ENCODE measurements around the gene DMXL2. TPM values are rescaled to one million over a fixed set of nuclear protein-coding genes. Genes with fewer than 3 reads are reported as not detected.

DMXL2 gene
- total and polyA plus RNA-seq, 9 of the 15 experiments (the other 6 are each of a cell fraction or from before 2014, with no cell fraction given): 9.3 to 57.7 (median 30.7) TPM

GRCh38 chr15:51589881-51590568, 32.5 kb downstream of the DMXL2 start:
- Histone ChIP-seq H3K27ac (ENCODE audit: extremely low read depth, low read depth, low read length) (no peak overlapping the region), H2AFZ (ENCODE audit: low read depth, low read length) (no peak overlapping the region), H4K20me1 (replicated peaks; ENCODE audit: control insufficient read depth, insufficient read depth, low read length) (no peaks in the 10 kb centered on the region), H3K4me2 (ENCODE audit: insufficient read depth, low read length) (no peak overlapping the region), H3K9ac (ENCODE audit: insufficient read depth in 1 of 2, low read depth in 2 of 2, low read length in 2 of 2) (no peak overlapping the region), H3K79me2 (ENCODE audit: control insufficient read depth, insufficient read depth, low read length) (peaks cover 30% of the 10 kb centered on the region), H3K9me1 (ENCODE audit: control insufficient read depth, insufficient read depth, low read length) (no peaks in the 10 kb centered on the region), H3K27me3 (ENCODE audit: control insufficient read depth in 2 of 2, insufficient read depth in 2 of 2, low read length in 2 of 2) (no peaks in the 10 kb centered on the region), H3K4me3 (no peak overlapping the region), H3K36me3 (ENCODE audit: control insufficient read depth, insufficient read depth, low read length) (0 out of 3 replicates have a peak, but pooled peaks cover 5% of the 10 kb centered on the region), H3K9me3 (replicated peaks; ENCODE audit: control insufficient read depth, insufficient read depth, low read depth, low read length) (peaks cover 6% of the 10 kb centered on the region), H3K4me1 (replicated peaks in 1 of 2; ENCODE audit: control insufficient read depth in 2 of 2, insufficient read depth in 2 of 2, low read length in 2 of 2) (no peaks in the 10 kb centered on the region)
- ATAC-seq: no peak
- no TSS peak for BruUV-seq (replicated peaks)
- ChIA-PET POLR2A (interaction anchor here (1.1 to 1.4 kb wide), 2 partner anchors 10 to 11 kb away, joined by 3 to 4 read pairs; no protein-coding TSS in a partner anchor), CTCF (ENCODE audit: low intra/inter-chr PET ratio) (no interaction called here)
- intact Hi-C loops (cut with micrococcal nuclease): no loop called here
- DNase-seq (ENCODE audit: extremely low read depth in 1 of 4, low spot score in 3 of 4): no peak
- TF ChIP-seq RAD51 (IDR thresholded peaks at IDR 0.05; ENCODE audit: borderline replicate concordance, low read depth): peak; percentile 52; the same call in 1 of the 2 replicates
- TF ChIP-seq SPI1 (IDR thresholded peaks at IDR 0.05; ENCODE audit: borderline replicate concordance, low read depth, low read length): peak; percentile 37; the same call in 1 of the 2 replicates
- no peak for TF ChIP-seq CEBPB (tag; IDR thresholded peaks at IDR 0.05)
- TF ChIP-seq CBFA2T2 (conservative IDR thresholded peaks at IDR 0.05): 0 out of 2 replicates have a peak, but pooled peaks have one; percentile 9
- TF ChIP-seq, protein P1, sequence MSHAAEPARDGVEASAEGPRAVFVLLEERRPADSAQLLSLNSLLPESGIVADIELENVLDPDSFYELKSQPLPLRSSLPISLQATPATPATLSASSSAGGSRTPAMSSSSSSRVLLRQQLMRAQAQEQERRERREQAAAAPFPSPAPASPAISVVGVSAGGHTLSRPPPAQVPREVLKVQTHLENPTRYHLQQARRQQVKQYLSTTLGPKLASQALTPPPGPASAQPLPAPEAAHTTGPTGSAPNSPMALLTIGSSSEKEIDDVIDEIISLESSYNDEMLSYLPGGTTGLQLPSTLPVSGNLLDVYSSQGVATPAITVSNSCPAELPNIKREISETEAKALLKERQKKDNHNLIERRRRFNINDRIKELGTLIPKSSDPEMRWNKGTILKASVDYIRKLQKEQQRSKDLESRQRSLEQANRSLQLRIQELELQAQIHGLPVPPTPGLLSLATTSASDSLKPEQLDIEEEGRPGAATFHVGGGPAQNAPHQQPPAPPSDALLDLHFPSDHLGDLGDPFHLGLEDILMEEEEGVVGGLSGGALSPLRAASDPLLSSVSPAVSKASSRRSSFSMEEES (CRISPR knock-in tag; IDR thresholded peaks at IDR 0.05): peak; percentile 30; the same call in 1 of the 2 replicates
- WGBS (ENCODE audit: insufficient coverage, low coverage, missing lambda C conversion rate): 56% methylated on average over 2 of the region's 2 CpGs
- no peak for FAIRE-seq
- in situ Hi-C loops (cut with MboI): no loop called here
